SK-N-SH treated with all-trans-retinoic acid at 6 μM for 48 hours (cell line): ENCODE data around the gene OR4M1.
"Not testable (repeated sequence)": the region's sequence is repeated elsewhere in the genome, so short reads cannot be mapped to it uniquely, and the experiment has no call there.

Source experiments
- ATAC-seq: fragments of 200-7000 bp; cut with Tn5 transposase; 3 replicates; pipeline ENCODE4 v1.9.1; 2020; ENCODE audit warnings: mild to moderate bottlenecking, moderate library complexity
- ARNTL ChIP-seq: fragments of 450-650 bp; formaldehyde crosslinking; IDR thresholded peaks from 2 replicates; pipeline ENCODE4 v1.5.0; 2020; ENCODE audit warnings: low read depth, mild to moderate bottlenecking, moderate library complexity, borderline replicate concordance
- CSDC2 ChIP-seq: fragments of 250-450 bp; sonication (Bioruptor Pico); IDR thresholded peaks from 2 replicates; pipeline ENCODE4 v1.5.0; 2020; ENCODE audit warnings: mild to moderate bottlenecking, moderate library complexity
- CSRNP3 ChIP-seq: fragments of 250-450 bp; sonication (Bioruptor Pico); IDR thresholded peaks from 2 replicates; pipeline ENCODE4 v1.5.1; 2021; ENCODE audit warnings: mild to moderate bottlenecking, moderate library complexity
- ESRRG ChIP-seq: fragments of 250-450 bp; sonication (Bioruptor Pico); IDR thresholded peaks from 2 replicates; pipeline ENCODE4 v1.6.1; 2021; ENCODE audit warnings: mild to moderate bottlenecking
- GLIS3 ChIP-seq: fragments of 250-450 bp; sonication (Bioruptor Pico); IDR thresholded peaks from 2 replicates; pipeline ENCODE4 v1.5.0; 2020; ENCODE audit warnings: mild to moderate bottlenecking, moderate library complexity
- ISL1 ChIP-seq: fragments of 250-450 bp; sonication (Bioruptor Pico); IDR thresholded peaks from 2 replicates; pipeline ENCODE4 v2.1.2; 2022; ENCODE audit warnings: mild to moderate bottlenecking, moderate library complexity
- OSR1 ChIP-seq: fragments of 250-450 bp; sonication (Bioruptor Pico); IDR thresholded peaks from 2 replicates; pipeline ENCODE4 v1.8.0; 2022; ENCODE audit warnings: moderate library complexity, mild to moderate bottlenecking, inconsistent platforms
- PATZ1 ChIP-seq: fragments of 250-450 bp; sonication (Bioruptor Pico); IDR thresholded peaks from 2 replicates; pipeline ENCODE4 v1.8.0; 2020; ENCODE audit warnings: mild to moderate bottlenecking, moderate library complexity, borderline replicate concordance
- POU6F1 ChIP-seq: fragments of 250-450 bp; sonication (Bioruptor Pico); IDR thresholded peaks from 2 replicates; pipeline ENCODE4 v1.8.0; 2021; ENCODE audit warnings: low read depth, mild to moderate bottlenecking, moderate library complexity, borderline replicate concordance
- PPARA ChIP-seq: fragments of 250-450 bp; sonication (Bioruptor Pico); IDR thresholded peaks from 2 replicates; pipeline ENCODE4 v1.5.0; 2020; ENCODE audit warnings: mild to moderate bottlenecking, borderline replicate concordance
- RARB ChIP-seq: fragments of 250-450 bp; sonication (Bioruptor Pico); IDR thresholded peaks from 2 replicates; pipeline ENCODE4 v1.8.0; 2021; ENCODE audit warnings: mild to moderate bottlenecking, moderate library complexity
- TCF4 ChIP-seq: fragments of 250-450 bp; sonication (Bioruptor Pico); IDR thresholded peaks from 2 replicates; pipeline ENCODE4 v1.8.0; 2021; ENCODE audit warnings: mild to moderate bottlenecking, moderate library complexity, borderline replicate concordance
- TOX ChIP-seq: fragments of 250-450 bp; sonication (Bioruptor Pico); IDR thresholded peaks from 2 replicates; pipeline ENCODE4 v1.8.0; 2021; ENCODE audit warnings: mild to moderate bottlenecking, moderate library complexity, borderline replicate concordance
- TSHZ2 ChIP-seq: fragments of 250-450 bp; sonication (Bioruptor Pico); IDR thresholded peaks from 2 replicates; pipeline ENCODE4 v1.5.0; 2020; ENCODE audit warnings: mild to moderate bottlenecking, moderate library complexity
- ZC3H10 ChIP-seq: fragments of 250-450 bp; sonication (Bioruptor Pico); IDR thresholded peaks from 2 replicates; pipeline ENCODE4 v1.5.1; 2021; ENCODE audit warnings: mild to moderate bottlenecking, moderate library complexity
- ZFP3 ChIP-seq: fragments of 250-450 bp; sonication (Bioruptor Pico); IDR thresholded peaks from 2 replicates; pipeline ENCODE4 v1.5.0; 2020; ENCODE audit warnings: mild to moderate bottlenecking, moderate library complexity
- ZFP30 ChIP-seq: fragments of 450-650 bp; formaldehyde crosslinking; IDR thresholded peaks from 2 replicates; pipeline ENCODE4 v1.5.0; 2022; ENCODE audit warnings: mild to moderate bottlenecking, moderate library complexity
- ZNF565 ChIP-seq: fragments of 450-650 bp; formaldehyde crosslinking; conservative IDR thresholded peaks from 2 replicates; pipeline ENCODE4 v1.5.0; 2020; ENCODE audit warnings: low read depth, mild to moderate bottlenecking, moderate library complexity
- ZNF70 ChIP-seq: fragments of 450-650 bp; formaldehyde crosslinking; IDR thresholded peaks from 2 replicates; pipeline ENCODE4 v1.5.0; 2020; ENCODE audit warnings: mild to moderate bottlenecking, moderate library complexity
- ZNF8 ChIP-seq: fragments of 450-650 bp; formaldehyde crosslinking; IDR thresholded peaks from 2 replicates; pipeline ENCODE4 v1.5.0; 2020; ENCODE audit warnings: mild to moderate bottlenecking, moderate library complexity

Gene OR4M1

GRCh38 chr14:19773204-19773603 is at the start of gene OR4M1:
TSS of gene OR4M1 (plus strand) at chr14:19773504. CDS start at chr14:19780323, 6,819 bp downstream.
- not testable (repeated sequence) for ATAC-seq

- TF ChIP-seq ESRRG (CRISPR knock-in tag) (no peak), ZFP30 (CRISPR knock-in tag) (no peak), ISL1 (no peak), CSRNP3 (no peak), TOX (CRISPR knock-in tag) (no peak), ZC3H10 (CRISPR knock-in tag) (no peak), PATZ1 (CRISPR knock-in tag) (no peak), RARB (CRISPR knock-in tag) (no peak), TSHZ2 (no peak), CSDC2 (CRISPR knock-in tag) (no peak), ARNTL (CRISPR knock-in tag) (no peak), ZFP3 (no peak), OSR1 (CRISPR knock-in tag) (no peak), POU6F1 (CRISPR knock-in tag) (no peak), PPARA (CRISPR knock-in tag) (no peak), ZNF565 (CRISPR knock-in tag) (no peak), ZNF8 (CRISPR knock-in tag) (no peak), TCF4 (CRISPR knock-in tag) (no peak), GLIS3 (CRISPR knock-in tag) (no peak)
- TF ChIP-seq, all 23 proteins: peak for 0
- ATAC-seq = no peak
These were observed 43.9 kb upstream of the OR4M1 start for GRCh38 chr14:19729359-19729758.

GRCh38 chr14:19729763-19730162 is 43.5 kb upstream of the OR4M1 start:
- ATAC-seq = no peak
- no peak for TF ChIP-seq TCF4 (CRISPR knock-in tag)
- no peak for TF ChIP-seq OSR1 (CRISPR knock-in tag)
- TF ChIP-seq, all 23 proteins: peak for 0

GRCh38 chr14:19733893-19734292 is 39.4 kb upstream of the OR4M1 start:
- ATAC-seq = not testable (repeated sequence)

GRCh38 chr14:19743256-19743655 is 30.0 kb upstream of the OR4M1 start, which contains the start of gene OR4Q3:
TSS of gene OR4Q3 (plus strand) at chr14:19743571.
- TF ChIP-seq ZC3H10 (CRISPR knock-in tag) (no peak), ARNTL (CRISPR knock-in tag) (no peak), ISL1 (no peak), ZNF70 (CRISPR knock-in tag) (no peak), PPARA (CRISPR knock-in tag) (no peak), GLIS3 (CRISPR knock-in tag) (no peak), PATZ1 (CRISPR knock-in tag) (no peak), POU6F1 (CRISPR knock-in tag) (no peak), ZNF8 (CRISPR knock-in tag) (no peak)
- ATAC-seq = no peak

- not testable (repeated sequence) for ATAC-seq
These were observed 21.0 kb upstream of the OR4M1 start for GRCh38 chr14:19752316-19752715.
